Activated gamma-delta T cell (primary cell): ENCODE measurements around the gene TUBD1.

Source experiments
- DNase-seq: peaks from one replicate; lab custom pipeline; 2025; lab: John Stamatoyannopoulos, UW

The TUBD1 gene

DNA sequence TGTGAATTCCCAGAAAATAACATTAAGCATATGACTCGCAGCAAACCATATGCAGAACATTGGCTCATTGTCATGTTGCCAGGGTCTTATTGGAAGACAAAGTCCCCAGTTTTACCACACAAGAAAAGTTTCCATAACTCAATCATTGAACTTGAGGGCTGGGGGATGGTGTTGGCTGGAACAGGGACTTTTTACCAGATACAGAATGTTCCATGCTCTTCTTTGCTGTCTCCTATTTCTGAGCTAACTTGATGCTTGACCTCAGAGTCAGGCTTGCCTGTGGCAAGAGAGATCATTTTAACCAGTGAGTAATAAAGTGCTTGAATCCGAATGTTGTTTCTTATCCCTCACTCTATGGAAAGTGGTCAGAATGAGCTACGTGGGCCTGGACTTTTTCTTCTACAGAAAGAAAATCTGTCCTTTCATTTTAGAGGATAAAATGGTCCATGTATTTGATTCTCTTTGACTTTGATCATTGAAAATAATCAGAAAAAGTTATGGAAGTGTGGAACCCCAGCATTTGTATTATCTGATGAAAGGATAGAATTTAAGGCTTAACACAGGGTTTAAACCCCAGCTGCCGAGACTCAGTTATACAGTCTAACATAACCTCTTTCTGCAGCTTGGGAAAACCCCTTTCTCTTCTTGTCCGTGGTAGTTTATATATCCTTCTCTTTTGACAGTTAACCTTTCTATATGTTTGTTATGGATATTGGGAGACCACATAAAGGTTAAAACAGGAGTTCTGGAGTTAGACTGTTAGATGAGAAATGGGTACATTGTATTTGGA, 67.0 kb downstream of the TUBD1 start:
- no peak for DNase-seq

GRCh38 chr17:59815965-59816364, 76.8 kb downstream of the TUBD1 start:
- DNase-seq, result no peak

DNA sequence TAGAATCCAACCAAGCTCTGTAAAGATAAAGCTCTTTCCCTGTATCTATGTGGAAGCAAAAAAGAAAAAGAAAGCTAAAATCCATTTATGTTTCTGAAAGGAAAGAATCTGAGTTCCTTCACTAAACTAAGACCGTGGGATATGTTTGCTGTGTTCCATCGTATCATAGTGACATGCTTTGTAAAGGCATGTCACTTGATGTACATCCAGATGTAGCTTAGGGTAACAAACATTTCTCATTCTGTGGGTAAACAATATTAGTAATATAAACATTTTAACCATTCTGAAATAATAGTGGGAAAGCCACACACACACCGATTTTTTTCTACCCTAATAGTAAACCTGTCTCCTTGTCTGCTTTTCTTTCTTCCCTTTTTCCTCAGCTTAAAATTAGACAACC, 78.1 kb downstream of the TUBD1 start:
- DNase-seq, result no peak

- no peak for DNase-seq
Measured at GRCh38 chr17:59814276-59814675, 78.5 kb downstream of the TUBD1 start.

GRCh38 chr17:59812139-59812538, 80.6 kb downstream of the TUBD1 start:
- DNase-seq, result no peak

GRCh38 chr17:59811209-59811608, 81.5 kb downstream of the TUBD1 start:
- no peak for DNase-seq

DNA sequence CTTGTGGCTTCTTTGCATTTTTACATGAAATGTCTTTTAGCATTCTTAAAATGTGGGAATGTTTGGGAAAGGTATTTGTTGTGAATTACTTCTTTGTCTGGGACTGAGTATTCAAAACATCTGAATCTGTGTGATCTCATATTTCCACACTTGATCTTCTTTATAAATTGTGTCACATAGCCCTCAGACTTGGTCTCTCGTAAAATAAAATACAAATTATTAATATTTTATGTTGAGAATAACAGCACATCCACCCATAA, 81.9 kb downstream of the TUBD1 start:
- DNase-seq, result no peak
